OCI-M2 (cell line): ENCODE results near the gene TSFM.

ENCODE experiments used
- DNase-seq: peaks from one replicate; lab custom pipeline; 2025; ENCODE audit not compliant: unreplicated experiment; lab: John Stamatoyannopoulos, UW

Gene TSFM

GRCh38 chr12:57782608-57783465 lies at the start of gene TSFM:
TSS of gene TSFM (plus strand) at chr12:57782787. CDS start at chr12:57782802, 15 bp downstream.
- peak; percentile 72 for DNase-seq

GRCh38 chr12:57733928-57734327 lies 48.7 kb upstream of the TSFM start:
- no peak for DNase-seq

- DNase-seq, result no peak
These were observed 48.0 kb upstream of the TSFM start for GRCh38 chr12:57734591-57734990.

- no peak for DNase-seq
These were observed 47.3 kb upstream of the TSFM start for GRCh38 chr12:57735198-57735855.

GRCh38 chr12:57735952-57736740 lies 46.4 kb upstream of the TSFM start:
- no peak for DNase-seq

- DNase-seq, result no peak
These were observed 45.7 kb upstream of the TSFM start for GRCh38 chr12:57736741-57737466.

- DNase-seq, result no peak
These were observed 44.8 kb upstream of the TSFM start for GRCh38 chr12:57737467-57738460.

GRCh38 chr12:57738661-57739237 lies 43.8 kb upstream of the TSFM start, which contains the start of gene AGAP2:
TSS of gene AGAP2 (minus strand) at chr12:57738742. CDS start at chr12:57738246, 496 bp downstream.
- no peak for DNase-seq

- DNase-seq, result no peak
These were observed 43.2 kb upstream of the TSFM start for GRCh38 chr12:57739387-57739786.

GRCh38 chr12:57739914-57740538 lies 42.6 kb upstream of the TSFM start:
- no peak for DNase-seq

- DNase-seq, result no peak
These were observed 41.8 kb upstream of the TSFM start for GRCh38 chr12:57740656-57741412.

GRCh38 chr12:57741413-57741789 lies 41.2 kb upstream of the TSFM start:
- DNase-seq, result no peak

- no peak for DNase-seq
These were observed 40.5 kb upstream of the TSFM start for GRCh38 chr12:57741844-57742738.

- no peak for DNase-seq
These were observed 38.8 kb upstream of the TSFM start for GRCh38 chr12:57743769-57744168.

- DNase-seq, result no peak
These were observed 38.3 kb upstream of the TSFM start for GRCh38 chr12:57744194-57744776.

- DNase-seq, result peak; percentile 67
These were observed 37.7 kb upstream of the TSFM start, which contains the start of gene TSPAN31 for GRCh38 chr12:57744777-57745484. TSS of gene TSPAN31 (plus strand) at chr12:57745039. CDS start at chr12:57745155, 116 bp downstream.
